ENCODE results near the gene FPR2.

DNA sequence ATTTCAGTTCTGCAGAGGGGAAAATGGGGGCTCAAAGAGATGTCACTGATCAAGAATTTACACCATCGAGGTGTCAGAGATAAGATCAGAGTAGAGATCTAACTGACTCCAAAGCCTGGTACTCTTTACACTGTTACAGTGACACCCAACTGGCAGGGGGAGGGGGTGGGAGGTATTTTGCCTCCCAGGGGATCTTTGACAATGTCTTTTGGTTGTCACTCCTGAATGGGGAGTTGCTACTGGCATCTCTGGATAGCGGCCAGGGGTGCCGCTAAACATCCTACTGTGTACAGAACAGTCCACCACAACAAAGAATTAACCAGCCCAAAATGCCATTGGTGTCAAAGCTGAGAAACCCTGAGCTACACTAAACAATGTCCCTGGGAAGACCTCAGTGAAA, 37.1 kb downstream of the FPR2 start:
- TF ChIP-seq CTCF (IDR thresholded peaks at IDR 0.05; ENCODE audit: insufficient read depth, low read length), result no peak
- no peak for TF ChIP-seq POLR2AphosphoS5 (IDR thresholded peaks at IDR 0.05; ENCODE audit: low read depth)
- TF ChIP-seq, protein P1, sequence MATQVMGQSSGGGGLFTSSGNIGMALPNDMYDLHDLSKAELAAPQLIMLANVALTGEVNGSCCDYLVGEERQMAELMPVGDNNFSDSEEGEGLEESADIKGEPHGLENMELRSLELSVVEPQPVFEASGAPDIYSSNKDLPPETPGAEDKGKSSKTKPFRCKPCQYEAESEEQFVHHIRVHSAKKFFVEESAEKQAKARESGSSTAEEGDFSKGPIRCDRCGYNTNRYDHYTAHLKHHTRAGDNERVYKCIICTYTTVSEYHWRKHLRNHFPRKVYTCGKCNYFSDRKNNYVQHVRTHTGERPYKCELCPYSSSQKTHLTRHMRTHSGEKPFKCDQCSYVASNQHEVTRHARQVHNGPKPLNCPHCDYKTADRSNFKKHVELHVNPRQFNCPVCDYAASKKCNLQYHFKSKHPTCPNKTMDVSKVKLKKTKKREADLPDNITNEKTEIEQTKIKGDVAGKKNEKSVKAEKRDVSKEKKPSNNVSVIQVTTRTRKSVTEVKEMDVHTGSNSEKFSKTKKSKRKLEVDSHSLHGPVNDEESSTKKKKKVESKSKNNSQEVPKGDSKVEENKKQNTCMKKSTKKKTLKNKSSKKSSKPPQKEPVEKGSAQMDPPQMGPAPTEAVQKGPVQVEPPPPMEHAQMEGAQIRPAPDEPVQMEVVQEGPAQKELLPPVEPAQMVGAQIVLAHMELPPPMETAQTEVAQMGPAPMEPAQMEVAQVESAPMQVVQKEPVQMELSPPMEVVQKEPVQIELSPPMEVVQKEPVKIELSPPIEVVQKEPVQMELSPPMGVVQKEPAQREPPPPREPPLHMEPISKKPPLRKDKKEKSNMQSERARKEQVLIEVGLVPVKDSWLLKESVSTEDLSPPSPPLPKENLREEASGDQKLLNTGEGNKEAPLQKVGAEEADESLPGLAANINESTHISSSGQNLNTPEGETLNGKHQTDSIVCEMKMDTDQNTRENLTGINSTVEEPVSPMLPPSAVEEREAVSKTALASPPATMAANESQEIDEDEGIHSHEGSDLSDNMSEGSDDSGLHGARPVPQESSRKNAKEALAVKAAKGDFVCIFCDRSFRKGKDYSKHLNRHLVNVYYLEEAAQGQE (IDR thresholded peaks at IDR 0.05; ENCODE audit: insufficient replicate concordance, low read depth), result no peak

Measured in HL-60 (cell line).